Measurements from ENCODE around the gene LMAN1L. TPM values are rescaled to one million over a fixed set of nuclear protein-coding genes. Genes with fewer than 3 reads are reported as not detected.

LMAN1L gene
- total and polyA plus RNA-seq, 4 donors, result 0.08 TPM; not detected in 3

GRCh38 chr15:74863239-74864056 is 50.8 kb downstream of the LMAN1L start:
- peaks cover 14 to 21% (median 18%) of the 10 kb centered on the region in 4 donors for H3K4me1 ChIP-seq (ENCODE audit: control insufficient read depth in 4 of 4, insufficient read depth in 4 of 4, low read length in 3 of 4)

GRCh38 chr15:74864296-74864695 is 51.7 kb downstream of the LMAN1L start:
- no peak overlapping the region for H3K27ac ChIP-seq (ENCODE audit: low read depth in 1 of 2, low read length in 2 of 2)
- H3K4me1 ChIP-seq (ENCODE audit: control insufficient read depth in 4 of 4, insufficient read depth in 4 of 4, low read length in 3 of 4), result peaks cover 16 to 25% (median 20%) of the 10 kb centered on the region in 4 donors
- 81% methylated on average over 6 of the region's 6 CpGs for WGBS
- no peak for DNase-seq (ENCODE audit: low spot score)
- H3K9me3 ChIP-seq (ENCODE audit: control insufficient read depth in 4 of 4, low read length in 3 of 4), result no peaks in the 10 kb centered on the region
- TF ChIP-seq RAD21 (IDR thresholded peaks at IDR 0.05), result no peak
- TF ChIP-seq YY1 (IDR thresholded peaks at IDR 0.05), result no peak
- no peak for TF ChIP-seq MAX (IDR thresholded peaks at IDR 0.05)
- no peak overlapping the region for H3K4me3 ChIP-seq (ENCODE audit: low read depth in 1 of 3, low read length in 3 of 3)
- no peak overlapping the region for H3K9ac ChIP-seq (ENCODE audit: low read depth in 1 of 2, low read length in 2 of 2)
- no peaks in the 10 kb centered on the region for H3K27me3 ChIP-seq (ENCODE audit: control insufficient read depth in 4 of 4, insufficient read depth in 4 of 4, low read length in 3 of 4)
- peaks cover 0 to 2% (median 0%) of the 10 kb centered on the region in 4 donors for H3K36me3 ChIP-seq (ENCODE audit: control insufficient read depth in 4 of 4, insufficient read depth in 3 of 4, low read depth in 1 of 4, low read length in 3 of 4)

More at GRCh38 chr15:74863239-74864056, 50.8 kb downstream of the LMAN1L start:
- Histone ChIP-seq H3K9me3 (ENCODE audit: control insufficient read depth in 4 of 4, low read length in 3 of 4) (no peaks in the 10 kb centered on the region), H3K9ac (ENCODE audit: low read depth in 1 of 2, low read length in 2 of 2) (no peak overlapping the region), H3K27ac (ENCODE audit: low read depth in 1 of 2, low read length in 2 of 2) (no peak overlapping the region), H3K4me3 (ENCODE audit: low read depth in 1 of 3, low read length in 3 of 3) (no peak overlapping the region), H3K36me3 (ENCODE audit: control insufficient read depth in 4 of 4, insufficient read depth in 3 of 4, low read depth in 1 of 4, low read length in 3 of 4) (peaks cover 0 to 2% (median 0%) of the 10 kb centered on the region in 4 donors), H3K27me3 (ENCODE audit: control insufficient read depth in 4 of 4, insufficient read depth in 4 of 4, low read length in 3 of 4) (no peaks in the 10 kb centered on the region)
- TF ChIP-seq JUND (IDR thresholded peaks at IDR 0.05), result no peak
- no peak for TF ChIP-seq FOXA1 (IDR thresholded peaks at IDR 0.05)
- no peak for TF ChIP-seq HNF4A (conservative IDR thresholded peaks at IDR 0.05)
- no peak for TF ChIP-seq FOXA2 (IDR thresholded peaks at IDR 0.05)
- TF ChIP-seq RAD21 (IDR thresholded peaks at IDR 0.05), result no peak
- TF ChIP-seq REST (IDR thresholded peaks at IDR 0.05), result no peak
- TF ChIP-seq EGR1 (IDR thresholded peaks at IDR 0.05; ENCODE audit: low read depth in 2 of 2), result no peak
- no peak for TF ChIP-seq ATF3 (IDR thresholded peaks at IDR 0.05)
- TF ChIP-seq RXRA (IDR thresholded peaks at IDR 0.05), result no peak
- TF ChIP-seq CTCF (IDR thresholded peaks at IDR 0.05; ENCODE audit: low read depth, low read length, missing input control), result no peak
- TF ChIP-seq GABPA (IDR thresholded peaks at IDR 0.05 in 1 of 2, conservative IDR thresholded peaks at IDR 0.05 in 1 of 2), result no peak
- 82% methylated on average over 11 of the region's 11 CpGs for WGBS
- no peak for DNase-seq (ENCODE audit: low spot score)
